ENCODE measurements around the gene LTBP4. TPM values are rescaled to one million over a fixed set of nuclear protein-coding genes. Genes with fewer than 3 reads are reported as not detected.

The LTBP4 gene
- polyA plus RNA-seq, 1 of the 3 experiments (the other 2 are of a cell fraction), result 24.8 TPM

- Histone ChIP-seq H3K36me3 (replicated peaks in 1 of 2; ENCODE audit: control insufficient read depth in 1 of 2, insufficient read depth in 2 of 2, low read length in 1 of 2) (no peaks in the 10 kb centered on the region), H3K27me3 (ENCODE audit: insufficient read depth) (no peaks in the 10 kb centered on the region), H3K9me3 (no peaks in the 10 kb centered on the region), H3K9ac (no peak overlapping the region), H3F3A (replicated peaks; ENCODE audit: insufficient read depth) (peaks cover 8% of the 10 kb centered on the region), H3K79me2 (ENCODE audit: insufficient read depth) (no peaks in the 10 kb centered on the region), H4K20me1 (ENCODE audit: insufficient read depth) (no peaks in the 10 kb centered on the region), H3K27ac (ENCODE audit: low read depth in 2 of 2, low read length in 1 of 2) (no peak overlapping the region), H2AFZ (ENCODE audit: low read depth) (peak overlapping the region; percentile 76; the same call in 1 of the 2 replicates), H3K9me2 (no peaks in the 10 kb centered on the region), H3K4me2 (peak overlapping the region; percentile 81), H3K4me3 (ENCODE audit: low read depth in 2 of 2, low read length in 1 of 2) (peak overlapping the region; percentile 40 to 58), H3K4me1 (ENCODE audit: control insufficient read depth in 1 of 2, insufficient read depth in 2 of 2, low read depth in 1 of 2, low read length in 1 of 2) (peaks cover 0 to 9% of the 10 kb centered on the region in 2 experiments; a peak in 1 of 4 replicates)
- TF ChIP-seq POLR2AphosphoS5 (IDR thresholded peaks at IDR 0.05; ENCODE audit: low read depth, low read length), result no peak
- TF ChIP-seq NFIC (IDR thresholded peaks at IDR 0.05; ENCODE audit: borderline replicate concordance), result no peak
- no peak for TF ChIP-seq RCOR1 (IDR thresholded peaks at IDR 0.05; ENCODE audit: low read length)
- TF ChIP-seq MAX (IDR thresholded peaks at IDR 0.05; ENCODE audit: low read depth), result no peak
- no peak for TF ChIP-seq PBX3 (IDR thresholded peaks at IDR 0.05)
- TF ChIP-seq CHD2 (IDR thresholded peaks at IDR 0.05; ENCODE audit: low read length, partially characterized antibody), result no peak
- whole genome bisulfite sequencing (ENCODE audit: low lambda C conversion rate), result 59% methylated on average over 16 of the region's 20 CpGs
- CTCF ChIA-PET, result interaction anchor here (1.1 to 2.6 kb wide), 6 partner anchors 18 to 103 kb away, joined by 3 to 11 read pairs (median 6); partner anchors contain the start of gene BLVRB
- DNase-seq, result peak; percentile 63
- POLR2A ChIA-PET, result interaction anchor here (0.6 kb wide), 1 partner anchor 1122 kb away, joined by 3 read pairs; no protein-coding TSS in a partner anchor
These were observed 34.0 kb upstream of the LTBP4 start for GRCh38 chr19:40567040-40567749.

- H3K27me3 ChIP-seq (ENCODE audit: insufficient read depth), result no peaks in the 10 kb centered on the region
- DNase-seq, result peak; percentile 70
- H3K9ac ChIP-seq, result no peak overlapping the region
- peak overlapping the region; percentile 81 for H3K4me2 ChIP-seq
- H3F3A ChIP-seq (replicated peaks; ENCODE audit: insufficient read depth), result peaks cover 8% of the 10 kb centered on the region
- H3K4me1 ChIP-seq (ENCODE audit: control insufficient read depth in 1 of 2, insufficient read depth in 2 of 2, low read depth in 1 of 2, low read length in 1 of 2), result peaks cover 0 to 9% of the 10 kb centered on the region in 2 experiments; a peak in 1 of 4 replicates
- peak overlapping the region; percentile 76; the same call in 1 of the 2 replicates for H2AFZ ChIP-seq (ENCODE audit: low read depth)
- H4K20me1 ChIP-seq (ENCODE audit: insufficient read depth), result no peaks in the 10 kb centered on the region
- POLR2A ChIA-PET, result no interaction called here
- CTCF ChIA-PET, result interaction anchor here (1.1 to 2.6 kb wide), 6 partner anchors 19 to 103 kb away, joined by 3 to 11 read pairs (median 6); partner anchors contain the start of gene BLVRB
- 62% methylated on average over 16 of the region's 70 CpGs for WGBS (ENCODE audit: low lambda C conversion rate)
- H3K9me3 ChIP-seq, result no peaks in the 10 kb centered on the region
- no peaks in the 10 kb centered on the region for H3K9me2 ChIP-seq
- H3K79me2 ChIP-seq (ENCODE audit: insufficient read depth), result no peaks in the 10 kb centered on the region
- no peak overlapping the region for H3K27ac ChIP-seq (ENCODE audit: low read depth in 2 of 2, low read length in 1 of 2)
- H3K36me3 ChIP-seq (replicated peaks in 1 of 2; ENCODE audit: control insufficient read depth in 1 of 2, insufficient read depth in 2 of 2, low read length in 1 of 2), result no peaks in the 10 kb centered on the region
- peak overlapping the region; percentile 40 to 58 for H3K4me3 ChIP-seq (ENCODE audit: low read depth in 2 of 2, low read length in 1 of 2)
- TF ChIP-seq USF1 (IDR thresholded peaks at IDR 0.05; ENCODE audit: borderline replicate concordance, low read depth) (no peak), EP300 (IDR thresholded peaks at IDR 0.05; ENCODE audit: borderline replicate concordance in 1 of 2, low read depth in 1 of 2, low read length in 1 of 2) (no peak), FOXJ3 (CRISPR knock-in tag; IDR thresholded peaks at IDR 0.05) (no peak), CHD2 (IDR thresholded peaks at IDR 0.05; ENCODE audit: low read length, partially characterized antibody) (no peak), NRF1 (IDR thresholded peaks at IDR 0.05; ENCODE audit: low read depth, low read length) (no peak), SIN3A (IDR thresholded peaks at IDR 0.05; ENCODE audit: borderline replicate concordance, low read depth, low read length) (no peak), SMC3 (IDR thresholded peaks at IDR 0.05; ENCODE audit: low read depth, low read length) (no peak), EZH2phosphoT487 (IDR thresholded peaks at IDR 0.05; ENCODE audit: borderline replicate concordance, low read depth) (no peak), RCOR1 (IDR thresholded peaks at IDR 0.05; ENCODE audit: low read length) (no peak), RAD21 (IDR thresholded peaks at IDR 0.05; ENCODE audit: low read length) (no peak), PBX3 (IDR thresholded peaks at IDR 0.05) (no peak), IRF3 (IDR thresholded peaks at IDR 0.05; ENCODE audit: low read depth, low read length) (no peak)
These were observed 33.2 kb upstream of the LTBP4 start for GRCh38 chr19:40567750-40568494.
